Endothelial cell of umbilical vein (primary cell): Measurements from ENCODE around the gene DLG1. TPM values are rescaled to one million over a fixed set of nuclear protein-coding genes. Genes with fewer than 3 reads are reported as not detected.

Experiments
- microRNA-seq: library from miRNA; unstranded; fragments of <30 nt; microRNA quantifications from one replicate; pipeline ENCODE4 v1.2.0, GENCODE V29; 2021; ENCODE audit warnings: borderline number of aligned reads, borderline replicate concordance
- polyA plus RNA-seq, 4 experiments: library from polyadenylated mRNA; depleted of rRNA in 3 of 4; stranded (reverse) in 3 of 4; unstranded in 1 of 4; fragments of >200 nt; gene quantifications; 2 replicates each; pipeline versions ENCODE4 v1.2.1 to v1.2.3, GENCODE V29; 2011 to 2012; ENCODE audit warnings: missing spikeins in 1 of 4
- small RNA-seq: library from RNA; depleted of rRNA; stranded (forward); fragments of <200 nt; gene quantifications from one replicate; pipeline ENCODE3, GENCODE V24; 2012; ENCODE audit warnings: low replicate concordance, low read depth; ENCODE audit not compliant: insufficient read depth, insufficient read length
- total RNA-seq: library from RNA; stranded (reverse); gene quantifications from 2 replicates; pipeline ENCODE4 v1.2.3, GENCODE V29; 2021

Gene DLG1
- total and polyA plus RNA-seq, 2 donors (not counting 3 experiments of a cell fraction or from before 2014, with no cell fraction given): 26.5 to 80.1 TPM

Small RNA genes within 50 kb of the gene (microRNA-seq; reads per million reads assigned to microRNA genes)
- gene MIR4797: not detected

Small RNA genes within 50 kb of the gene (small RNA-seq; reads per million reads assigned to genes)
- not detected for gene MIR4797
